Esophagus squamous epithelium (tissue), 5 donors: ENCODE data around the gene SIX2. TPM values are rescaled to one million over a fixed set of nuclear protein-coding genes. Genes with fewer than 3 reads are reported as not detected.

Source experiments
- DNase-seq: peaks from one replicate; lab custom pipeline; 2025; lab: John Stamatoyannopoulos, UW
- H3K27ac ChIP-seq, 4 donors: fragments of 200-600 bp; sonication (generic); one replicate each; pipeline ENCODE4 v1.5.1; 2016 to 2019; ENCODE audit warnings: mild to moderate bottlenecking in 1 of 4
- H3K27me3 ChIP-seq, 4 donors: fragments of 200-600 bp; sonication (generic); 1 replicate in 3 of 4; 2 replicates in 1 of 4; pipeline versions ENCODE4 v1.5.1 to v1.6.0; 2017 to 2021; ENCODE audit warnings: antibody characterized with exemption in 1 of 4
- H3K36me3 ChIP-seq, 3 donors: fragments of 200-600 bp; sonication (generic); one replicate each; pipeline ENCODE4 v1.5.1; 2016 to 2019
- H3K4me1 ChIP-seq, 3 donors: fragments of 200-600 bp; sonication (generic); one replicate each; pipeline ENCODE4 v1.5.1; 2017 to 2019
- H3K4me3 ChIP-seq, 4 donors: fragments of 200-600 bp; sonication (generic); 1 replicate in 3 of 4; 2 replicates in 1 of 4; pipeline ENCODE4 v1.5.1; 2016 to 2019; ENCODE audit warnings: mild to moderate bottlenecking in 2 of 4, moderate library complexity in 1 of 4
- H3K9me3 ChIP-seq, 3 donors: fragments of 200-600 bp; sonication (generic); one replicate each; pipeline ENCODE4 v1.5.1; 2016 to 2019
- CTCF ChIP-seq, 6 experiments: fragments of 450-650 bp in 4 of 6; fragments of 200-600 bp in 2 of 6; sonication (generic) in 2 of 6; IDR thresholded peaks; one replicate each; pipeline ENCODE4 v1.5.1; 2016 to 2019; ENCODE audit warnings: antibody characterized with exemption in 6 of 6, mild to moderate bottlenecking in 4 of 6, moderate library complexity in 4 of 6
- POLR2A ChIP-seq, 4 donors: fragments of 450-650 bp; IDR thresholded peaks; one replicate each; pipeline ENCODE4 v1.6.1; 2017; ENCODE audit warnings: antibody characterized with exemption in 4 of 4, mild to moderate bottlenecking in 4 of 4, moderate library complexity in 3 of 4
- WGBS, 2 donors: methylation state at CpG; one replicate each; pipeline ENCODE4 v1.1.5; 2018; 5-methylcytosine and 5-hydroxymethylcytosine counted together
- intact Hi-C: fragments of 100-400 bp; cut with DNase I; formaldehyde crosslinking; loops from one replicate; pipeline ENCODE4 v1.15.0; 2022
- total RNA-seq, 4 donors: library from RNA; depleted of rRNA; stranded (reverse); fragments of >200 nt; gene quantifications; one replicate each; pipeline ENCODE4 v1.1.0, GENCODE V29; 2016
- donor health status: DM: yes; HTN: yes; CAD: no.

SIX2 gene
- total RNA-seq, 4 donors from 2014 or later: 0.19 TPM; not detected in 3

- intact Hi-C loops: no loop called here
These were observed 33.4 kb downstream of the SIX2 start for GRCh38 chr2:44975571-44976450.

GRCh38 chr2:44974064-44974715 lies 35.1 kb downstream of the SIX2 start:
- Histone ChIP-seq H3K4me1 (no peaks in the 10 kb centered on the region), H3K36me3 (no peaks in the 10 kb centered on the region), H3K27me3 (peaks cover 0 to 75% (median 0%) of the 10 kb centered on the region in 4 donors), H3K4me3 (no peak overlapping the region), H3K9me3 (no peaks in the 10 kb centered on the region), H3K27ac (no peak overlapping the region)
- DNase-seq: no peak
- no peak for TF ChIP-seq POLR2A (IDR thresholded peaks at IDR 0.05)
- peak in 3 of 6 experiments; percentile 10 to 45 (median 21) for TF ChIP-seq CTCF (IDR thresholded peaks at IDR 0.05)
- 60 to 64% methylated on average over 5 to 6 of the region's 6 CpGs for WGBS, 2 donors
- intact Hi-C loops: no loop called here

More at GRCh38 chr2:44975571-44976450, 33.4 kb downstream of the SIX2 start:
- no peak overlapping the region for H3K4me3 ChIP-seq
- DNase-seq: no peak
- H3K9me3 ChIP-seq: no peaks in the 10 kb centered on the region
- H3K27me3 ChIP-seq: peaks cover 0 to 83% (median 0%) of the 10 kb centered on the region in 4 donors
- no peaks in the 10 kb centered on the region for H3K4me1 ChIP-seq
- H3K27ac ChIP-seq: no peak overlapping the region
- TF ChIP-seq CTCF (IDR thresholded peaks at IDR 0.05): no peak
- TF ChIP-seq POLR2A (IDR thresholded peaks at IDR 0.05): no peak
- 72% methylated on average over 18 to 21 of the region's 24 CpGs for WGBS, 2 donors
- no peaks in the 10 kb centered on the region for H3K36me3 ChIP-seq

- TF ChIP-seq POLR2A (IDR thresholded peaks at IDR 0.05) (no peak), CTCF (IDR thresholded peaks at IDR 0.05) (no peak)
- no peak overlapping the region for H3K27ac ChIP-seq
- no peaks in the 10 kb centered on the region for H3K4me1 ChIP-seq
- peaks cover 0 to 71% (median 0%) of the 10 kb centered on the region in 4 donors for H3K27me3 ChIP-seq
- H3K36me3 ChIP-seq: no peaks in the 10 kb centered on the region
- DNase-seq: no peak
- no peak overlapping the region for H3K4me3 ChIP-seq
- H3K9me3 ChIP-seq: no peaks in the 10 kb centered on the region
- intact Hi-C loops: no loop called here
- 19 to 24% methylated on average over 9 to 11 of the region's 11 CpGs for WGBS, 2 donors
These were observed 36.3 kb downstream of the SIX2 start for GRCh38 chr2:44972771-44973535.

- TF ChIP-seq POLR2A (IDR thresholded peaks at IDR 0.05) (no peak), CTCF (IDR thresholded peaks at IDR 0.05) (no peak)
- H3K4me3 ChIP-seq: no peak overlapping the region
- peaks cover 0 to 64% (median 0%) of the 10 kb centered on the region in 4 donors for H3K27me3 ChIP-seq
- no peaks in the 10 kb centered on the region for H3K9me3 ChIP-seq
- no peak for DNase-seq
- intact Hi-C loops: no loop called here
- no peak overlapping the region for H3K27ac ChIP-seq
- WGBS, 2 donors: 68 to 98% methylated on average over 7 to 10 of the region's 15 CpGs
- no peaks in the 10 kb centered on the region for H3K4me1 ChIP-seq
- H3K36me3 ChIP-seq: no peaks in the 10 kb centered on the region
These were observed 38.3 kb downstream of the SIX2 start for GRCh38 chr2:44970846-44971450.
